Effector CD4-positive, alpha-beta T cell (primary cell): ENCODE results near the gene CBFA2T2.
"Not testable (repeated sequence)": the region's sequence is repeated elsewhere in the genome, so short reads cannot be mapped to it uniquely, and the experiment has no call there.

Experiments used
- DNase-seq: peaks from one replicate; pipeline ENCODE4 v3.0.0-alpha.2; 2020

Gene CBFA2T2

DNA sequence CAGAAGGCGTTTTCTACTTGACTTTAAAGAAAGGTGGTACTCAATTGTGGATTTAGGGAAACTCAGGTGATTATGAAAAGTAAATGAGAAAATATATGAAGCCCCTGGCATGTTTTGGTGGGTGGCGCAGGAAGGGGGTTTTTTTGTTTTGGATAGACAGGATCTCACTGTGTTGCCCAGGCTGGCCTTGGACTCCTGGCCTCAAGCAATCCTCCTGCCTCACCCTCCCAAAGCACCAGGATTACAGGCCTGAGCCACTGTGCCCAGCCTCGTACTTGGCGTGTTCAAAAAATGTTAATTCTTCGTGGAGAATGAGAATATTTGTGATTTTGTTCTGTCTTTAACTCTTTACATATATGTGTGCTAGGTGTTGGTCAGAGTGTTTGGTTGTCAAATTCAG is 140.1 kb downstream of the CBFA2T2 start:
- no peak for DNase-seq

GRCh38 chr20:33630507-33630906 is 140.6 kb downstream of the CBFA2T2 start:
- no peak for DNase-seq

DNA sequence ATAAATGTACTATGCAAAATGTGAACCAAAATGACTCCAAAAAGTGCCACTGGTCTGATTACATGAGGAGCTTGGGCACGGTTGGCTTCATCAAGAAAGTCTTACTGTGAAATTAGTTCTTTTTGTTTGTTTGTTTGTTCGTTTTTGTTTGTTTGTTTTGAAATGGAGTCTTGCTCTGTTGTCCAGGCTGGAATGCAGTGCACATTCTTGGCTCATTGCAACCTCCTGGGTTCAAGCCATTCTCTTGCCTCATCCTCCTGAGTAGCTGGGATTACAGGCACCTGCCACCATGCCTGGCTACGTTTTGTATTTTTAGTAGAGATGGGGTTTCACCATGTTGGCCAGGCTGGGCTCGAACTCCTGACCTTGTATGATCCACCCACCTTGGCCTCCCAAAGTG is 142.0 kb downstream of the CBFA2T2 start:
- DNase-seq, result not testable (repeated sequence)

DNA sequence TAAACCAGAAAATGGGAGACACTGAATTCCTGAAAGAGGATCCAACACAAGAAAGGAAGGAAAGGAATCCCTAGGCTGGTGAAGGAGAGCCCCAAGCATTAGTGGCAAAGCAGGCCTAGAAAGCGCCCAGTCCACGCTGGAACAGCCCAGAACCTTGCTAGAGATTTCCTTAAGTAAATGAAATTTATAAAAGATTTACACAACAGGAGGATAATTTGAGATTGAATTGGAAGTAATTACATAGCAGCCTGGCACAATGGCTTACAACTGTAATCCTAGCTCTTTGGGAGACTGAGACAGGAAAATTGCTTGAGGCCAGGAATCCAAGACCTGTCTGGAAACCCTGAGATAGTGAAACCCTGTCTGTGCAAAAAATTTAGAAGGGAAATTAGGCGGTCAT is 145.4 kb downstream of the CBFA2T2 start:
- no peak for DNase-seq

GRCh38 chr20:33636776-33637175 is 146.9 kb downstream of the CBFA2T2 start:
- DNase-seq, result no peak

DNA sequence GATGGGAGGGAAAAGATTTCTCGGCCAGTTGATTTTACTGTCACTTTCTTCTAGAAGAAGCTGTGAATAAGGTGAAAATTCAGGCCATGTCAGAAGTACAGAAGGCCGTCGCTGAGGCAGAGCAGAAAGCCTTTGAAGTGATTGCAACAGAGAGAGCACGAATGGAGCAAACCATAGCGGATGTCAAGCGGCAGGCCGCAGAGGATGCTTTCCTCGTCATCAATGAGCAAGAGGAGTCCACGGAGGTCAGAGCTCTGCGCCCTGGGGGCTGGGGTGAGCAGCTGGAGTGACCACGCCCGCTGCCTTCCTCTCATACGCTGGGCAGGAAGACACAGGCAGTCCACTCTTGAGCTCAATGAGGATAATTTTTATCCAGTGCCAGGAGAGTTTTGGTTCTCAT is 150.4 kb downstream of the CBFA2T2 start:
- DNase-seq, result no peak

DNA sequence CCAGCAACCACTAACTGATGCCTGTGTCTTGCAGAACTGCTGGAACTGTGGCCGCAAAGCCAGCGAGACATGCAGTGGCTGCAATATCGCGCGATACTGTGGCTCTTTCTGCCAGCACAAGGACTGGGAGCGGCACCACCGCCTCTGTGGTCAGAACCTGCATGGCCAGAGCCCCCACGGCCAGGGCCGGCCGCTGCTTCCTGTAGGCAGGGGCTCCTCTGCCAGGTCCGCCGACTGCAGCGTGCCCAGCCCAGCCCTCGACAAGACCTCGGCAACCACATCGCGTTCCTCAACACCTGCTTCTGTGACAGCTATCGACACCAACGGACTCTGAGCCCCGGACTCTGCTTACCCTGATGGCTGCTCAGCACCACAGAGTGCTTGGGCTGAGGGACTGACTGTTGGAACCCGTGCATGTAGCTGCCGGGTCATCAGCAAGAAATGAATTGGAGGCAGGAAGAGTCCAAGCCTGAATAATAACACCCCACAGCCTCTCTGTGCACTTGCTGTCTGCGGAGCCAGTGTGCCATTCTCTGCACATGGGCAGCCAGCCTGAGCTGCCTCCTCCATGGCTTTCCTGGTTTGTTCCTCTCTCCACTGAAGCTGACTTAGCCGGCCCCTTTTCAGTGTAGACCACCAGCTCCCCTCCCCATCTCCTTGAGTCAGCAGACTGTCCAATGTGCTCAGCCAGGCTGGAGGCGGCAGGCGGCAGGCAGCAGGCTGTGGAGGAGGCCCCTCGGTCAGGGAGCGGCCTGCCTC is 154.6 kb downstream of the CBFA2T2 start:
- no peak for DNase-seq

GRCh38 chr20:33645072-33645358 is 155.1 kb downstream of the CBFA2T2 start:
- DNase-seq, result no peak

- no peak for DNase-seq
These were observed 155.5 kb downstream of the CBFA2T2 start for GRCh38 chr20:33645396-33645795.

DNA sequence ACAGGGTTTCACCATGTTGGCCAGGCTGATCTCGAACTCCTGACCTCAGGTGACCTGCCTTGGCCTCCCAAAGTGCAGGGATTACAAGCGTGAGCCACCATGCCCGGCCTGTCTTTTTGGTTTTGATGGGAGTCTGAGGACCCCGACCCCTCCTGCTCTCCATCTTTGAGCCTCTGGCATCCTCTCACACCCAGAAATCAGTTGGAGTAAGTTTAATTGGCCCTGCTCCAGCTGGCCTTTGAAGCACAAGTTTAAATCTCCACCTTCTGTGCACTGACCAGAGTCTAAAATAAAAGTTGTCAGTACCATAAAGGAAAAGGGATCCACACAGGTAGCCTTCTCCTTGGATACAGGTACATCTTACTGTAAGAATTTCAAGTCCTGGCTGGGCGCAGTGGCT is 156.3 kb downstream of the CBFA2T2 start:
- no peak for DNase-seq

DNA sequence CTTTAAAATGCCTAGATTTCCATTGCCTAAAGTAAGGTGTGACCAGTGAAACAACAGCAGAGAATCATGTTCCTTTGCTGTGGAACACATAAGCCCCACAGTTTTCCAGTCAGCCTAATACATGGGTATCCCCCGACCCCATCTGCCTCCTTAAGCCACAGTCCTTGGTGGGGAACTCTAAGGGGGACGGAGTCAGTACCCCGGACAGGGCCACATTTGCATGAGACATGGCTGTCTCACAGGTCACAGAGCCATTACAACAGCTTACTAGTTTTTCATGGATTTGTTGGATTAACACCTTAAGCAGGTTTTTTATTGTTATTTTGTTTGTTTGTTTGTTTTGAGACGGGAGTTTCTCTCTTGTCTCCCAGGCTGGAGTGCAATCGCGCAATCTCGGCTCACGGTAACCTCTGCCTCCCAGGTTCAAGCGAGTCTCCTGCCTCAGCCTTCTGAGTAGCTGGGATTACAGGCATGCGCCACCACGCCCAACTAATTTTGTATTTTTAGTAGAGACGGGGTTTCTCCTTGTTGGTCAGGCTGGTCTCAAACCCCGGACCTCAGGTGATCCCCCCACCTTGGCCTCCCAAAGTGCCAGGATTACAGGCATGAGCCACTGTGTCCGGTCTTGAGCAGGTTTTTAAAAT is 157.2 kb downstream of the CBFA2T2 start:
- DNase-seq, result not testable (repeated sequence)

DNA sequence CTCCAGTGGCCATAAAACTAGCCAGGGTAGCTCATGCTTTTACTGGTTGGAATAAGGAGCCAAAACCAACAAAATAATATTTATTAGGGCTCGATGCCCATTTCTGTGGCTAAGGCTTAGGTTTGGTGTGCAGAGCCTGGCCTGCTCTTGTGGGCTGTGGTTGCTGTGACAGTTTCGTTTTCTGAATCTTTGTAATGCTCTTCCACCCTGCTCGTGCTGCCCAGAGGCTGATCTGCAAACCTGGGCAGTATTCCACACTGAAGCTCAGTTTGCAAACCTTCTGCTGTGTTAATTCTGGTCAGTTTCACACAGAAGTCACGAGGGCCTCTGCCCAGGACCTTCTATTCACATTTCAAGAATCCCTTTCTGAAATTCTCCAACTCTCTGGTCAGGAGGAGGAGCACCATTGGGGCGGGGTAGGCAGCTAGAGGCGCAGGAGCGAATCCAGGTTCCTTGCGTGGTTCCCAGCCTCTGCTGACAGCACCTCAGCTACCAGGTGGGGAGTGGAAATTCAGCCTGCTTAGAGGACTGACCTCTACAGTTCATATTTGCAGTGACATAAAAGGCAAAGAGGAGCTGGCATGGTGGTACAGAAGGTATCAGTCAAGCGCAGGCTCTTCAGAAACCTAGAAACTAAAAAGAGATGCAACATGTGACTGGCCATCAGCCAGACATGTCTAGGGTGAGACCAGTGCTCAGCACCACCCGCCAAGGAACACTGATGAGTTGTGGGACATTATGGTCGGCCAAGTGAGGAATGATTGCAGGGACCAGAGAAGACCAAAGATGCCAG is 157.9 kb downstream of the CBFA2T2 start:
- DNase-seq, result no peak

DNA sequence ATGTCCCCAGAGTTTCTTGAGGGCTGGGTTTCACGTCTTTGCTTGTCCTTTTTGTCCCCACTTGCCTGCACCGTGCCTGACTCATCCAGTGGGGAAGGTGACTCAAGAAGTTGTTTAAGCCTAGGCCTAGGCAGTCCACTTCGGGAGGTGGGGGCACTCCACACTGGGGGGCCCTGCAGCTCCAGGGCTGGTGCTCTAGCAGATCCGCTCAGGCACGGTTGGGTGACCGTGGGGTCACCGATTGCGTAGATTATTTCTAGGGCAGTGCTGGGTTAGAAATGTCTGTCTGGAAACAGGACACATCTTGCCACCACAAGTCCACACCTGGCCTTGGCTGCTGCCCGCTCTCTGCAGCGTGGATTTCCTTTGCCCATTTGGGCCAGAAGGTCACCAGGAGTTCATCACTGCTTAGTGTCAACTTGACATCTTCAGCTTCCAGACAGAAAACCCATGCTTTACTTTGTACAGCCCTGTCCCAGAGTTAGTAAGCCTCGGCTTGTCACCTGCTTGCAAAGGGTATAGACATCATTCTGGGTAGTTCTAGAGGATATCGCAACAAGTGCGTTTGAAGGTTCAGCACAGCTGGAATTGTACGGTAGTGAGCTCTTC is 158.6 kb downstream of the CBFA2T2 start:
- no peak for DNase-seq

GRCh38 chr20:33649201-33649681 is 159.3 kb downstream of the CBFA2T2 start:
- no peak for DNase-seq

DNA sequence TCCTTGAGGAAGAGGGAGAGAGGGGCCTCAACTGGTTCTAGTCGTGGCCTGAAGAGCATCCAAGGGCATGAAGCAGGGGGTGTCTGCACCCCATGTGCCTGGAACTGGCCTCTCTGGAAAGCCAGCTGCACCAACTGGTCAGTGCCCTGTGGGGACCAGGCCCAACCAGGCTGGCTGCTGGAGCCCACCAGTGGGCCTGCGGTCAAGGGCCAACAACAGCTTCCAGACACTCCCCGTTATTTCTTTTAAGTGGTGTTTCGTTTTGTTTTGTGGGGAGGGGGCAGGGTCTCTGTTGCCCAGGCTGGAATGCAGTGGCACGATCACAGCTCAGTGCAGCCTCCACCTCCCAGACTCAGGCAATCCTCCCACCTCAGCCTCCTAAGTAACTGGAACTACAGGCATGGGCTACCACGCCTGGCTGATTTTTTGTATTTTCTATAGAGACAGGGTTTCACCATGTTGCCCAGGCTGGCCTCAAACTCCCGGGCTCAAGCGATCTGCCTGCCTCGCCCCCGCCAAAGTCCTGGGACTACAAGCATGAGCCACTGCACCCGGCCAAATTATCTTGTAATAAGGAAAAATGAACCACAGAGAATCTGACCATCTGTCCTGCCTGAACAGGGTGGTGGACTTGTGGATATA is 160.3 kb downstream of the CBFA2T2 start:
- DNase-seq, result no peak

DNA sequence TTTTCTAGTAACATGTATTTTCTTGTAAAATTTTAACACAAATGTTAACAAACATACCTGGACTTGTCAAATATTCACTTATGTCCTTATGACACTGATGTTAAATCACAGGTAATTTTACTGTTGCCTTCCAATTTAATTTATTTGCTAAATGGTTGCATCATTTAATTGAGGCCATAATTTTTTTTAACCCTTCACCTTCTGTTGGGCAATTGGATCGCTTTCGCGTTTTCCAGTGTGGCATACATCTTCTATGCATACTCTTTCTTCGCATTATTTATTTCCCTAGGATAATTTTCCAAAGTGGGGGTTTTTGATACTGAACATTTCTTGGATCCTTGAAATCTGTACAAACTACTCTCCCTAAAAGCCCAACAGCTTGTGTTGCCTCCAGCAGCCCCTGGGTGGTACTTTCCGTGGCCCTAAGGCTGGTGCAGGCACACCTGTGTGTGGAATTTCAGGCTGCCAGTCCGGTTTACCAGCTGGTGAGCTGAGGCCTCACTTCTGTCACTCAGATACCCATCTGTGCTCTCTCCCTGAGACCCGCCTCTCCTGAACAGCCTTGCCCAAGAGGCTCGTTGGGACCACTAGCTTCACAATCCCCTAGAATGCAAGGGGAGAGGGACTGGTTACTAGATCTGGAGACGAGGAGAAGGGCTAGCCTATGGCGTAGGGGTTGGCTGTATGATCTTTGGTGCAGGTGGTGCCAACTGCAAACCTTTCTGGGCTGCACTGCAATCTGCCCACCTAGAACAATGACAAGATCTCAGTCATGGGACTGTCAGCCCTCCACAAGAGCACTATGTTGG is 161.1 kb downstream of the CBFA2T2 start:
- no peak for DNase-seq

DNA sequence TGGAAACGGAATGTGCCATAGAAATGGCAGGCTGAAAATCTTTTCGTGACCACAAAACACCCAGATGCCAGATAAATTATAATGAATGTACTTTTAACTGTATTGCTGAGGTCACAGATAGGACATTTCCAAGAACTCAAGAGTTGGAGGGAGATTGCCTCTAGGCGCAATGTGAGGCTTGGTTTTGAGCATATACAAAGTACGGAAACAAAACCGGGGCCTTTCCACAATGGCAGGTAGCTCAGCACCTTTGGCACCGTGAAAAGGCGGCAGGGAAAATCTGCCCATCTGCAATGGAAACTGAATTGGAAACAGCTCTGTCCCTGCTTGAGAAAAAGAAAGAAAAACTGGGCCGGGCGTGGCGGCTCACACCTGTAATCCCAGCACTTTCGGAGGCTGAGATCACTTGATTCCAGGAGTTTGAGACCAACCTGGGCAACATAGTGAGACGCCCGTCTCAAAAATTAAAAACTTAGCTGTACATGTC is 161.7 kb downstream of the CBFA2T2 start:
- DNase-seq, result no peak

DNA sequence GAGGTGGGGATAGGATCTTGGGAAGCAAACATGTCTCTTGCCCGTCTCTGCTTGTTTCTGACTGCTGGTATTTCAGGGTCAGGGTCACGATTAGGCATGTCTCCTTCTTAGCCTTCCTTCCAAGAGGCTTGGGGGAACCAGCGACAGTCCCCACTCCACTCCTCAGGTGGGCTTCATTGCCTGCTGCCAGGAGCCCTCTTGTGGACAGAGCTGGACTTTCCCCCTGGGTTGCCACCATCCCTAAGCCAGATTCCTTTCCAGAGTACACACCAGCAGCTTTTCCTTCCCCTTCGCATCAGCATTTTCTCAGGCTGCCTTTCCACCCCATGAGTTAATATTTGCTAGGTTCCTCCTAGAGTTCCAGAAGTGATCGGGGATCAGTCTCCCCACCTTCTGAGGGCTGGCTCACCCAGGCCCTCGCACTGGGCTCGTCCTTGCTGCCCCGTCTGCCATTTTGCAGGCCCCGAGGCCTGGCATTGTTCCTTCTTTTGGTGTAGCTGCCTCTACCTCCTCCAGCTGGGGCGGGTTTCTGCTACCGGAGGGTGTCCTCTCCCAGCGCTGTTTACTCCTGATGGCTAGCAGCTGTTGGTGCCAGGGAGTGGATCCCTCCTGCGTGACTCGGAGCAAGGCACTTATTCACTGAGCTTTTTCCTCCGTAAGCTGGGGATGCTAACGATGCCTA is 163.5 kb downstream of the CBFA2T2 start:
- DNase-seq, result no peak

- no peak for DNase-seq
These were observed 164.2 kb downstream of the CBFA2T2 start for GRCh38 chr20:33653900-33654596.

DNA sequence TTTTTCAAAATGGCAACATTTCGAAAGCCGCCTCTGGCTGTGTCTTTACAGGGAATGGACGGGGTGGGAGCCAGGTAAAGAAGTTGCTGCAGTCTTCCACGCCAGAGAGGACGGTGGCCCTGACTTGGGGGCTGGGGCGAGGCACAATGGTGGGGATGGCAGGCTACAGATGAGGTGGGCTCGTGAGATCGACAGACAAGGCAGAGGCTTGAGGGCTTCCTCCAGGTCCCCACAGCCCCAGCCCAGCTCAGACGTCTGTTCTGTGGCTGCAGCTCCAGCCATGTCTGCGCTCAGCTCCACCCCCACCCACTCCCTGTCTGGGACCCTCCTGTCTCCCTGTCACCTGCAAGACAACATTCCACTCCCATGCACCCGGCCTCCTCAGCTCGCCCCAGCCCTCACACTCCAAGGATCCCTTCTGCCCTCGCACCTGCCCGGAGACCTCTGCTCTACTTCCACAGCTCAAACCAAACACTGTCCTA is 164.8 kb downstream of the CBFA2T2 start:
- DNase-seq, result no peak
